GM18951 (cell line): Measurements from ENCODE around the gene FRYL.

Experiments
- POLR2A ChIP-seq: IDR thresholded peaks from 4 replicates; pipeline ENCODE4 v1.6.1; 2011; ENCODE audit warnings: mild to moderate bottlenecking; ENCODE audit not compliant: insufficient read length, insufficient read depth; ENCODE audit errors: extremely low read depth
- in situ Hi-C: fragments of 300-500 bp; cut with MboI; formaldehyde crosslinking; loops from one replicate; pipeline ENCODE4 v1.12.0; 2022; ENCODE audit warnings: low sequenced_read_pairs, mixed read lengths, inconsistent platforms; ENCODE audit not compliant: unreplicated experiment

FRYL gene

DNA sequence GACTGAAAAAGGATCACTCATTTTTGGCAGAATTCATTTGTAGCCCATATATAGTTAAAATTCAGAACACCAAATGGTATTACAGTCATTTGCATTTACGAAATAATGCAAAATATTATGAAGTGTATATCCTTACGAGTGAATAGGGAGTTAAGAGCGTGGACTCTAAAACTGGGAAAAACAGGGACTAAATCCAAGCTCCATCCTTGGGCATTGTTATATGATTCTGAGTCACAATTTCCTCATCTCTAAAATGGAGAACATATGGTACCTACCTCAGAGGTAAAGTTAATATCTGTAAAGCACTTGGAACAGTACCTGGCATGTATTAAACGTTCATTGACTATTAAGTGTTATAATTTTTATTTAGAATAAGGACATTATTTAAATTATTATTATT lies 183.7 kb downstream of the FRYL start:
- no peak for TF ChIP-seq POLR2A
- in situ Hi-C loops = no loop called here

DNA sequence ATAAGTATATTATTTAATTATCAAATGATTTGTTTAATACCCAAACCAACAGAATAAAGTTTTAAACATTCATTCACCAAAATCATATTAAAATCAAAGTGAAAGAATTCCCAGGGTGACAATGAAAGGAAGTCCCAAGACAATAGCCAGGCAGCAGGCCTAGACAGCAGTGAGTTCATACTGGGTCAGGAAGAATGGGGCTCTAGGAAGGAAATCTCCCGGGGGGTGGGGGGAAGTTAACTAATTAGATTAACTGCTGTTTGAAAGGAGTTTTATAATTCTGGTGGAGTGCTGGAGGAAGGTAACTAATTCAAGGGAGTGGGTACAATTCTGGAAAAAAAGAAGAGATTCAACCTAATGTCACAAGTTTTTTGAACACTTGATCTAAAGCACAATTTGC lies 185.9 kb downstream of the FRYL start:
- no peak for TF ChIP-seq POLR2A
- in situ Hi-C loops = no loop called here

DNA sequence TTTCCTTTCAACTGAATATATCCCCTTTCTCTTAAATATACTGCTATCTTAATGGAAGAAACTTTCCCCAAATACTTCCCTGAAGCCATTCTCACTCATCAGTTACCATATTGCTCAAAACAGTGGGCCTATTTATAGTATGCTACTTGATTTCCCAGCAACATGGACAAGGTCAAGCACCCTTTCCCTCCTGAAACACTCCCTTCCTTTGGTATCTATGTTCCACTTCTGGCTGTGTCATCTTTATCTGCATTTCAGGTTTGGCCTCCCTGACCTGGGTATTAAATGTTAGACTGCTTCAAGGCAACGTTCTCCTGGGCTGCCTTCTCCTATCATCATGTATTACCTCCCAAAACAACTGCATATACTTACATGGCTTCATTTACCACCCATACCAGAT lies 188.7 kb downstream of the FRYL start:
- no peak for TF ChIP-seq POLR2A
- in situ Hi-C loops = no loop called here

DNA sequence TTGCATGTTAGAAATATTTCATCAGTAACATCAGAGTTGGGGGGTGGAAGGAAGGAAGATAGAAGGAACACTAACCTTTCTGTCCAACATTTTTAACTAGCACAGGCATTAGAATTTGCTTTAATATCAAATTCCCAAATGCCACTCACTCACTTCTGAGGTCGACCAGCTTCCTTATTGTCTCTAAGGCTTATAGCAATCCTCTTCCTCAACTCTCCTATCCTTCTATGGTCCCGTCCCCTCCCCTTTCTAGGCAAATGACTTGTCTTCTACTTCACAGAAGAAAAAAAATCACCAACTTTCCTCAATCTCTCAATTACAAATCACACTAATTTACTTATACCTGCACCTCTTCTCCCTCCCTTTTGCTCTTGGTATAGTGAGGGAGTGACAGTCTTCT lies 189.2 kb downstream of the FRYL start:
- in situ Hi-C loops = no loop called here
- no peak for TF ChIP-seq POLR2A

DNA sequence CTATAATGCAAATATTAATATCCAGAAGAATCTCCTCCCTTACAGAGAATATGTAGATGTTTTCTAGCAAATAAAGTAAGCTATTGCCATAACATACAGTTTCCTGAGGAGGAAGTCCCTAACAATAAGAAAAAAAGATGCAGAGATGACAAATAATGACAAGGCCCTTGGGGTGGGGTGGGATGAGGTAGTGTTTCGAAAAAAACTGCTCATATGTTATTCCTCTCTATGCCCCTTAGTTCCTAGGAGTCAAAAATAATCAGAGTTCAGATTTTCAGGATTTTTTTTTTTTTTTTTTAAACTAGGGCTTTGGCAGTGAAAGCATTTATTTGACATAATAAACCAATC lies 191.0 kb downstream of the FRYL start:
- in situ Hi-C loops = no loop called here
- TF ChIP-seq POLR2A = no peak

DNA sequence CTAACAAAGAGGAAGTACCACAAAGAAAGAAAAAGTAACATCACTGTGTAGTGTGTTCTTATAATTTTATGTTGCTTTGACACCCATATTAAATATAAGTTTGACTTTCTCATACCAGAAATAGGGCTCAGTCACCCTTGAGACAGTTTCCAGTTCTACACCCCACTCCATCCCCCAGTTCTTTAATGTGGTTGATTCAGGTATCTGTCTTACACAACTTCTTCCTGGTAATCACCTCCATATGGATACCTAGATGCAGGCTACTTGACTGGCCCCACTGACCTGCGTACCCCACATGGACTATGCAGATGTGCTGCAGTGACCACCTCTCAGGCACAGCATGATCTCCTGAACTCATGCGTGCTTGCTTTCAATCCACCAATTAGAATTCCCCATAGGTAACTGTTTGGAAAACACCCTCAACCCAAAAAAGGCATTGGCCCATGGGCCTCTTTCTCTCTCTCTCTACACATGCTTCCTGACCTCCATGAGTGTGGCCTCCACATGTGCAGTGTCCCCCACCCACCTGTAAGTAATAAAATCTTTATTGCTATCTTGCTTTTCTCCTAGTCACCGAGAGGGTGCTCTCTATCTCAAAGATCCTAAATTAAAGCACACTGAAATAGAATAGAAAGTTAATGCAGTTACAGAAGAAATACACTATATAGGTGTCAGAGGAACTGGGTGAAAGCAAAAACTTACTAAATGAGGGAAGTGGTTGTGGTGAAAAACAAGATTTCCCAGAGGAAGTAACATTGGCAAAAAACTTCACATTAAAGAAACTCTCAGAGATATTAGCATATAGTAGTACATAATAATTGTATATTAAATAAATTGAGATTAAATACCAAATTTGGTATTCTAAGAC lies 191.6 kb downstream of the FRYL start:
- no peak for TF ChIP-seq POLR2A
- in situ Hi-C loops = no loop called here

DNA sequence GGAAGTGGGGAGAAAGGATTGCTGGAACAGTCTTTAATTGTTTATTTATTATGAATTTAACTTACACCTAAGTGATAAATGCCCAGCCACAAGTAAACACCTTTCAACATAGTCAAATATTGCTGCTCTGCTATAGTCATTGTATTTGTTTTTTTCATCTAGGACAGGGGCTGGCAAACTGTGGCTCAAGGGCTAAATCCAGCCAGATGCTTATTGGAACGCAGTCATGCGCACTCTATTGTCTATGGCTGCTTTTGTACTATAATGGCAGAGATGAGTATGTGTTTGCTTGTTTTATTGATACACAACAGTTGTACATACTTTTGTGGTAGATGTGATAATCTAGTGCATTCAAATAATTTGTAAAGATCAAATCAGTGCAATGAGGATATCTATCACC lies 194.7 kb downstream of the FRYL start:
- TF ChIP-seq POLR2A = no peak
- in situ Hi-C loops = no loop called here

DNA sequence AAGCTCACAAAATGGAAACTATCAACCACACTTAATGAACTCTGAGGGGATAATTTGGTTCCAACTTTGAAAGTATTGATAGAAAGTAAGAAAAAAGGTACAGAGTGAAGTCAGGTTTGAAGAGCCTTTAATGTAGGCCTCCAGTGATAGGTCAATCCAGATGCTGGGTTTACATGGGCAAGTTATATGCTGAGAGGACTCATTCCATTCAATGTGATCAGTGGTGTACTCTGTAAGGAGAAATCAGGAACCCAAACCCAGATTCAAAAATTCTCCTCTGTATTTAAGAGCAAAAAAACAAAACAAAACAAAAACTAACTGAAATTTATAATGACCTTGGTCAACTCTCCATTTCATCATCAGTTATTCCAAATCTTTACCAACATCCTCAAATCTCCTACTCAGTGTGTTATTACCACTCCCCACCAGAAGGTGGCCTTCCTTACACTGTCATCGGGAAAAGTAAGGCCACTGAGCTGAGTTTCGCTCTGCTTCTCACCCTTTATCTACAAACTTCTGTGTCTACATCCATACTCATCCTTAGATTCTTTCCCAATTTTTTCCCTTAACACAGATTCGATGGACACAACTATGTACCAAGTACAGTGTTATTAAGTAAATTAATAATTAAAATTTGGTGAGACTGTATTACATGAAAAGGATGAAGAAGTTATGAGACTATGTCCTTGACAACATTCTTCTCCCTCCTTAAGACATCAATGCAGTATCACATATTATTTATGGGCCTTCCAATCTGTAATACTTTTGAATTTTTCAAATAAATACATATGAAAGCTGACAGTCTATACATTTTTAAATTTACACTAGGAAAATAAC lies 201.7 kb downstream of the FRYL start:
- TF ChIP-seq POLR2A = no peak
- in situ Hi-C loops = loop anchor here (10.0 kb wide), 1 partner anchor 386 kb away; no protein-coding TSS in a partner anchor

DNA sequence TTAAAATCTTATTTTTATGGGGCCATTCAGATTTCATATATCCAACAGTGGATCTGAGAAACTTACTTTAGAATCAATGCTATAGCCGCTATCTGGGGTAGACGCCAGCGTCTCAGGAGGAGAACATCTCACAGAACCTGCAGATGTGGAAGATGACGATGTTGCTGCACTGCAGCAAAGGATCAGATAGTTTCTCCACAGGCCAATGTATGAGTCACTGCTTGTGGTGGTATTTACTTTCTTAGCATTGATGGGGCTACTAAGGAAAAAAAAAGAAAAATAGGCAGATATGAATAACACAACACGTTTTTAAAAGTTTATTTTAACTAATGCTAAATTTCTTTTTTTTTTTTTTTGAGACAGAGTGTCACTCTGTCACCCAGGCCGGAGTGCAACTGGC lies 204.1 kb downstream of the FRYL start:
- in situ Hi-C loops = loop anchor here (10.0 kb wide), 1 partner anchor 389 kb away; no protein-coding TSS in a partner anchor
- no peak for TF ChIP-seq POLR2A

DNA sequence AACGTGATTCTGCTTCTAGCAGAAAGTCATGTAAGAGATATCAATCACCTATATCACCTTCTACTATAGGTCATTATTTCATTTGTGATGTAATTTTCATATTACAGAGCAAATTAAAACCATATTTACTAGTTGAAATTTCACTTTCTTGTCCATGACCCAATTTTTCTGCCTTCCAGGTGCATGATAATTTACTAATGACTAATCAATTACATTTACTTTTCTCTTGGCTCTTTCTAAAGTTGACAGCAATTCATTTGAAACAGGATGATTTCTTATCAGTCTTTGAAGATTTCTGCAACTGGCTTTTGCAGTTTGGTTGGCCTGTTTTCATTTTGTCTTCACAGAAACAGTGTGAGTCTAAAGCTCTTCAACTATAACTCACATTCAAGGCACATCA lies 208.6 kb downstream of the FRYL start:
- TF ChIP-seq POLR2A = no peak
- in situ Hi-C loops = loop anchor here (10.0 kb wide), 1 partner anchor 393 kb away; no protein-coding TSS in a partner anchor

DNA sequence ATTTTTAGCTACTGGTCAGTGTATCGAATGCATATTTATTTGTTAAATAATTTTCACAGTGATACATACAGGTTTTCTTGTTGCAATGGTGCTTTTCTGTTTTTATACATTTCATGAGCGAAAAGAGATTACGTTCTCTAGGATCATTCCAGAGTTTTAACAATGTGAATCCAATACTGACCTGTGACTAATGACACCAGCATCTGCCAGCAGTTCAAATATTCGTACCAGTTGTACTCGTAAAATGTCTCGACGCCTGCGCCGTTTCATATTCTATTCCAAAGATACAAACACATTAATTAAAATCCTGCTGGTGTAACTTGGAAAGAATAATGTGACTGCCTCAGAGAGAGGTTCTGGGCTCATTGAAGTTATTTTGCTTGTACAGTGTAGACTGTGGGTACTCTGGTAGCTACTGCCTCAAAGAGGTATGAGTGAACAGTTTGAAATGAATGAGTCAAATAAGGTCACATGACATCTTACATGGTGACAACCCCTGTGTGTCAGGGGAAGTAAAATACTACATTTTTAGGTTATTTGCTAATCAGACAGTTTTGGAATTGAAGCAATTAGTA lies 209.3 kb downstream of the FRYL start:
- in situ Hi-C loops = loop anchor here (10.0 kb wide), 1 partner anchor 394 kb away; no protein-coding TSS in a partner anchor

DNA sequence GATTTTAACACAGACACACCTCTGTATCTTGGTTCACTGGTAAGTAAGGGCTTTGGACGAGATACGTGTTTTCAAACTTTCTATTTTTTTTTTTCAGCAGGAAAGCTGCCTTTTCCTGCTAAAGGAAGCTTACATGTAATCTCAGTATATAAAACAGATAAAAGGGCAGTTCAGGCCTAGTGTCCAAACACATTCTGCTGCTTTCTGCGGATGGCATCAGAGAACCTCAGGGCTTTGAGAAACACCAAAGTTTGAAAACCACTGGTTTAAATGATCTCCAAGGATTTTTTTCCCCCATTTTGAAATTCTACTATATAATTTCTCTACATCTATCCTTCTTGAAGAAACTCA lies 214.1 kb downstream of the FRYL start:
- in situ Hi-C loops = no loop called here
- no peak for TF ChIP-seq POLR2A

More for the DNA sequence above, 209.3 kb downstream of the FRYL start:
- no peak for TF ChIP-seq POLR2A

DNA sequence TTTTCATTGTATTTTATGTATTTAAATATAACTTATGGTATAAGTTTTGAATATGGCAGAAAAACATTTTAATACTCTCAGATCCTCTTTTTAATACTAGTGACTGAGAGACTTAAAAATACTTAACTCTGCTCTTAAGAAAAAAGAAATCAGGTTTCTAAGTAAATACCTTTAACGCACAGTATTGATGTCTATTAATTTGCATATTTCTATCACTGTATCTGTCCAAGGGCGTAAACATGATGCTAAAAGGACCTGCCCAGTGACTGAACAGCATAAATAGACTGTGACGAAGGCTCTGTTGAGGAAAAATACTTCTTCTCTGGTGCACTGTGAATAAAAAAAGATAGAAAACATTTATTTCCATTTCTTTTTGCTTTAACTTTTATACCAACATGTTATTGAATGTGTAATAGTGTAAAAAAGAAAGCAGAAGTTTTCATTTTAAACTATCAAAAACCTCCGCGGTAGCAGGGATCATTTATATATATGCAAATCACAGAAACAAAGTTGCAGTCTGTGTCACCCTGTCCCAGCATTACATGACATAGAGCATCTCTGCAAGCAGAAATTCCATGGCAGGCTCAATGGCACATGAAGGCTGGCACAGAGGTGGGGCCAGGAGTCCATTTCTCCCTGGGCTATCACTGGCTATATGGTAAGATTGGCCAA lies 214.6 kb downstream of the FRYL start:
- in situ Hi-C loops = no loop called here
- TF ChIP-seq POLR2A = no peak
